ENCODE data around the gene DCX.

The DCX gene

DNA sequence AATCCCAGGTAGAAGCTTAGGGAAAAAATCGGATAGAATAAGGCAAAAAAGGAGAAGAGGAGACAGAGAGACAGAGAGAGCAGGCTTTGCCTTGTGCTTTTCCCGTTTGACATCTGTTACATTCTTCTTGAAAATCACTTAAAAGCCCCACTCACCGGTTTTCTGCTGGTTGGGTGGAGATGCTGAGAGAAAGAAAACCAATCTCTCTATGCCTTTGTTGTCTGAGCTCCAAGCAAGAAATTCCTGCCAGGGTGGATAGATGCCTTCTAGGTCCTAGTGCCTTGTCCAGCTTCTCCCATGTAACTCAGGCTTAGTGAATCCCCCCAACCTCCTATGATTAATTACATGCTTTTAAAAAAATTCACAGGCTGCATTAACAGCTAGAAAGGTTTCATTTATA lies at the start of gene DCX:
TSS of gene DCX (minus strand) at position 210 of the 400 bp plus-strand sequence. CDS start 1,794 bp downstream, outside the sequence.
- DNase-seq: no peak

DNA sequence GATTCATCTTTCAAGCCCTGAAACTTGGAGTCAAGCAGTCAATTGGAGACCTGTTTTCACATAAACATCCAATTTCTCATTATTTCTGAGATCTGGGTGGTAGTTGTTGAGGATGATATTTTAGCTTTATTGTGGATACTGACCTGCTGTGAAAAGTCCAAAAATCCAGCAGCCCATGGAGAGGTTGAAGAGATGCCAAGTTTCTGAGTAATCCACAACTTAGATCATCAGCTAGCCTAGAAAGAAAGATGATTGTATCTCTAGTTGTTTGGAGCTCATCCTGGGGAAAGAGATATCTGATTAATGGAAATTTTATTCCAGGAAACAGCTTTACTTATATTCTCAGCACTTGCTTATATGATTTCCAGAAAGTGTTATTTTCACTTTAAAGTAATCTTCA lies 48.6 kb upstream of the DCX start:
- DNase-seq: no peak

DNA sequence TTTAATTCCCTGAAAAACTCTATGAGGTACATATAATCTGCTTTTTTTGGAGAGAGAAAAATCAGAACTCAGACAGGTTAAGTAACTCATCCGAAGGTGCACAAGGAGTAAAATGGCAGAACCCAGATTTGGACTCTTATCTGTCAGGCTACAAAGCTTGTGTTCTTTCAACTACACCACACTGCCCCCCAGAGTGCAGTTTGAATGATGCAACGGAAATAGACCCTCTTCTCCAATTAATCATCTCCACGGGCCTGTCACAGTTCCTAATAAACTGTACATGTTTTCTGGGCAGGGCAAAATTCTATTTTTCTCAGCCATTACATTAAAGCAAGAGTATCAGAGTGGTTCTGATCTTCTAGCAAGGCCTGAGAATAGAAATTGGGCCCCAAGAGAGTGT lies 35.3 kb upstream of the DCX start:
- DNase-seq: peak; percentile 19

DNA sequence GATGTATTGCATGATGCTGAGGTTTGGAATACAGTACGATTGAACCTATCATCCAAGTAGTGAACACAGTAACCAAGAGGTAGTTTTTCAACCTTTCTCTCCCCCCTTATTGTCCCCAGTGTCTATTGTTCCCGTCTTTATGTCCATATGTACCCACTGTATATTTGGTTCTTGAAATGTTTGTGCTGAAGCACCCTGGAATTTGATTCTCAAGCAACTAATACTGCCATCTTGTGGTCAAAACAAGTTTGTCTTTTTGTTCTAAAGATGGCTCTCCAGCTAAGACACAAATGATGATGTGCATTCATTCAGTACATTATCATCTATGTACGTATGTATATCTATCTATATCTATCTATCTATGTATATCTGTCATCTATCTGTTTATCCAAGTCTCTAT lies 33.5 kb upstream of the DCX start:
- DNase-seq: peak; percentile 64

DNA sequence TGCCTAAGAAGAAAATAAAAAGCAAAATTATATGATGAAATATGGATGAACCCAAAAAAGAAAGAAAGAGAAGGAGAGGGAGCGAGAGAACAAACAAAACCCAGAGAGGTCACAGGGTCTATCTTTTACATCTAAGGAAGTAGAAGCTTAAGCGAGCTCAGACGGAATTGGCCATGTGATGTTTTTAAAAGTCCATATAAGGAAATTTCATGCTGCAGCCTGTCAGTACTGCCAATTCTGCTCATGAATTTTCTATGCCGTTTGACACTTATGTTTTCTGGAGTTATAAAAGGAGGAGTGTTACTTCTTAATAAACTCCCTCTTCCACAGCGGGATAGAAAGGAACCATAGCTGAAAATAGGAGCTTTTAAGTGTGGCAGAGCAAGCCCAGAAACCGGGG lies 32.9 kb upstream of the DCX start:
- no peak for DNase-seq

DNA sequence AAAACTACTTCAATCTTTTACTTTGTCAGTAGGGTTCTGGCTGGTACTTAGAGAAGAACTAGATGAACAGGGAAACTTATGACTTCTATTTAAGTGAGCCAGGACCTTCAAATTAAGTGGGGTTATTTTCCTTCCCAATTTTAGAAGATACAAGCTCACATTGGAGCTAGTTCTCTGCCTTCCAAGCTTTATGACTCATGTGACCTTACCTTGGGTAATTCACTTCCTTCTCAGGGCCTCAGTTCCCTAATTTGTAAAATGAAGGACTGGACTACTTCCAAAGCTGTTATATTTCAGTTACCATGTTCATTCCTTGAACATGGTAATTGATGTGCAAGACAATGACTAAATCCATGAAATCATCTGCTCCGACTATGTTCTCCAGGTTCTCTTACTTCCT lies 32.0 kb upstream of the DCX start:
- DNase-seq: no peak

DNA sequence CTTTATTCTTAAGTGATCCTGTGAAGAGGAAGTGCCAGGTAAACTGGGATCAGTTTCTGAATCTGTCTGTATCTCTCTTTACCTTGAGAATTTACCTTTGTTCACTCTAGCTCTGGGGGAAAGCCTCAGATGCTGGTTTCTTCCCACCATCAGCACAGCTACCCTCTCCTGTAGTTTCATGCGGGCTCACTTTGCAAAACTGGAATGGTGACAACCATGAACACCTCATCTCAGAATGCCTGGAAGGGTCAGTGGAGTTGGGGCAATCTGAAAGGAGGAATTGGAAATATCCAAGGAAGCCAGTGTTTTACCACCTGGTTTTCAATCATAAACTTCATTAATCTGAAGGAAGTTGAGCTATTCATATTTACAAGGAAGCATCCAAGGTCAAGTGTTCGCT lies 30.8 kb upstream of the DCX start:
- DNase-seq: no peak

DNA sequence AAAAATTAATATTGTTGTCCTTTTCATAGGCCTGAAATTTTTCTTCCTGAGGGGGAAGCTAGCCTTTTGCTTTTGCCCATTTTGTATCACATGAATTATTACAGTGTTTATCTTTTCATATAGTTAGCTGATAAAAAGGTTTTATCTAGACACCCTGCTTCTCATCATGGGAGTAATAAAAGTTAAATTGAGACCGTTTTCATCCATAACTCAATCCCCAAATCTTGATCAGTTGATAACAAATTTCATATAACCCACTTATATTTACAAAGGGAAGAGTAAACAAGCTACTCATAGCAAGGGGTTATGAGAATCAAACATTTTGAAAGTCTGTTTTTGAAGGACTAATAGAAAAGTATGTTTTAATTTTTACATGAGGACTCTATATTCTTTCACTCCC lies 23.5 kb upstream of the DCX start:
- DNase-seq: no peak

DNA sequence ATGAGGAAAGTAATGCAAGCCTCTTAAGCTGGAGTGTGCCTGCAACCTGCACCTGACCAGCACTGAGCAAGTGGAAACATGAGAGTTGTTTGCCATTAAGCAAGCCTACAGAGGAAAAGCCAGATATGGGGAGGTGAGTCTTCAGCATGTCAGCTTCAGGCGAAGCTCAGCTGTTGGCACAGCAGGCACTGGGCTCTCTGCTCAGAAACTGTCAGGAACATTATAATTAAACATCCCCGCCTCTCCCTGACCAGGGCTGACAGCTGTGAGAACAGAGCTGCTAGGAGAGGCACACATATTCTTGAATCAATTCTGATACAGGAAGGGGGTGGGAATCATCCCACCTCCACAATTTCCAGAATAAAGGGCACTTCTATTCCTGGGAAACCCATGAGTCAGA lies 19.0 kb upstream of the DCX start:
- DNase-seq: no peak

DNA sequence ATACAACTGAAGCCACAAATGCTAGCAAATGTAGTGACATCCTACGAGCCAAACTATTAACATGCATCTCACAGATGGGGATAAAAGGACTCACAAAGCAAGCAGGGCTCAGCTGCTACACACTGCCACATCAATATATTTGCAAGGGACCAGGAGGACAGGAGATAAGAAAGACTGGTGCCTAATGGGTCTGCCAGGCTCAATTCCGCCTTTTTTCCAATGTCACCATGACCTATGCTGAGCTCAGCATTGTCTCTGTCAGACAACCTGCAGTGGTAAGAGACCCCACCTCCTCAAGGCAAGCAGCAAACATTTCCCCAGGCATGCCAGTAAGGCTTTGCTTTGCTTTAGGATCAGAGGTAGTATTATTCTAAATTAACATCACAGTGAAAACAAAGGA lies 435 bp downstream of the DCX start:
- DNase-seq: no peak

DNA sequence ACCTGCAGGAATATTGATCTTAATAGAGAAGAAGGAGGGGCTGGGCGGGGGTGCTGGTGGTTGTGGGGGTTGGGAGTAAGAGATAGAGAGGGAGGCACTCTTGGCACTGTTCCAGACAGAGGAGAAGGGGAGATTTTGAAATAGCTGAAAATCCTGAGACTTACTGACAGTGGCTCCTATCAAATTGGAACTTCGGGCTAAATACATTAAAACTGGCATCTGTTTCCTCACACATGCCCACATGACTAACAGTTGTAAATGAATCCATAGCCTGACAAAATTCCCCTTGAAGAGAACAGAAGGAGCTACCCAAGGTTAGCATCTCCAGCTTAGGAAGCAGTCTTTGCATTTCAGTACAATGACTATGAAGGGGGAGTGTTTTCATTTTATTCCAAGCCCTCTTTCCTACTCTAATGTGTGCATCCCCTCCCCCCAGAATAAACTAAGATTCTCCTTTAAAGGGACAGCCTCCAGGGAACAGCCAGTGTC lies 1.4 kb downstream of the DCX start:
- DNase-seq: no peak

DNA sequence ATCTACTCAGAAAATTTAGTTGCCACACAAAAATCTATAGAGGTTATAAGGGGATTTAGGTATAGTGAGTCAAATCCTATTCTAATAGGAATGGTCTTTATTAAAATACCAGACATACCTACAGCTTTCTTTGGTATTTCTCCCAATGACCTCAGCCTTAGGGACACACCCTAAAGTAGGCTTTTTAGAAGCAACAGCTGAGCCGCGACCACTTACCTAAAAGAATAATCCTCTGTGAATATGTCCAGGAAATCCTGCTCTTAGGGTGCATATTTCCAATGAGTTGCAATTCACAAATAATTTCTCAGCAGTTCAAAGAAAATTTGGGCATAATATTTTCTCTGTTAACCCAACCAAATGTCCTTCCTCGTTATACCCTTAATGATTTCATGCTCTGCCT lies 2.7 kb downstream of the DCX start:
- no peak for DNase-seq

DNA sequence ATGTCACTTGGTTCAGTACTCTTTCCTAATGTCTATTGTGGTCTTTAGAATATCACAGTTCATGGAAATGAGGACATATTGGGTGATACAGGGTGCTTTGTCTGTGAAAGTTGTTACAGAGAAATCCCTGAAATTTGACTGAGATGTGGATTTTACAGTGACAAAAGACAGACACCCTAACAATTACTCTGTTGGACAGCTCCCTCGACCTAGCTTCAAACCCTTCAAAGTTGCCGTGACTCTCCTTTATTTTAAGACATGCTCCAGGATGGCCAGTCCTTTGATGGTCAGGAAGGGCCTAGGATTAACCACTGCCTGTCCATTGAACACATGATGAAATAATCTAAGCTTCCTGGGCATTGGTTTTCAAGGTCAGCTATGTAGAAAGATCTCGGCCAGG lies 4.0 kb downstream of the DCX start:
- no peak for DNase-seq

DNA sequence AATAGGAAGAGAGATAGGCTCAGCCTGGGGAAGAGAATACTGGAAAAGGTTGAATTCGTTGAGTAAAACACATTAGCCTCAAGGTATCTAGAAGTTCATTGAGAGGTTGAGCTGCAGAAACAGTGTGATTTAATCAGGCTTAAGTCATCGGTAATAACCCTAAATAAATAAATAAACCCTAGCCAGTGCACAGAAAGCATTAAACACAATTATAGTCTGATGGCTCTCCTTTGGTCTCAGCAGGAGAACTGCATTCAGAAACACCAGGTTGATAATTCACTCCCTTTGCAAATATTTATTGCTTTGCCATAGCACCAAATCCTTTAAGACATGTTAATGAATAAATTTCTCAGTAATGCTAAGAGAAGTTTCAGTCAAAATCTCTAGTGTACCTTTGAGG lies 9.6 kb downstream of the DCX start:
- peak; percentile 12 for DNase-seq

DNA sequence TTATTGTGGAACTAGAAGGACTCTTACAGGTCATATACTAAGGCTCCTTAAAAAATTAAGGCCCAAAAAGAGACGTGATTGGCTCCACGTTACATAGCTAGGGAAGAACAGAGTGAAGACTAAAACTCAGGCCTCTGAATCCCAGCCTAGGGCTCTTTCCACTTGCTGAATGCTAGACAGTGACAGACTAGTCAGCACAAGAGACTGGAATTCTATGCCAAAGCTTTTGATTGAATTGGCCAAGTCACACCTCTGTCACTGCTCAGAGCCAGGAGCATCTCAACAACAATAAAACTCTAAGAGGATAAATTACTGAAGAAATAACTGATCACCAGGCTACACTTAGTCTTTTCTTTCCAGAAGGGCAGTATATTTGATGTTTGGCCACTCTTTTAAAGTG lies 16.8 kb downstream of the DCX start:
- DNase-seq: no peak

DNA sequence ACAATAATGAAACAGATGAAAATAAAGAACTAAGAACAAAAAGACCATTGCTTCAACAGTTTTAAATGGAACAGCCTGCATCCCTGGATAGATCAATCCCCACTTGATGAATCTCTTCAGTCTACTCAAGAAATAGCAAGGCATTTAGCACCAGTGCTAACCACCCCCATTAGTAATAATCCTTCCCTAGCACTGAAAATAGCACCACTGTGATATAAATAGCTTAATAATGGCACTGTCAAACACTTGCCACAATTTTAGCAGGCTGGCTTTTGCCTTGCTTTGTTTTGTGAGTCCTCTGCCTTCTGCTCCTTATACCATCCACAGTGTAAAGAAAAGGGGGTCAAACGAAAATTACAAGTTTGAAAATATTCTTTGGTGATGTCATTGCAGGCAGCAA lies 17.4 kb downstream of the DCX start:
- DNase-seq: no peak

DNA sequence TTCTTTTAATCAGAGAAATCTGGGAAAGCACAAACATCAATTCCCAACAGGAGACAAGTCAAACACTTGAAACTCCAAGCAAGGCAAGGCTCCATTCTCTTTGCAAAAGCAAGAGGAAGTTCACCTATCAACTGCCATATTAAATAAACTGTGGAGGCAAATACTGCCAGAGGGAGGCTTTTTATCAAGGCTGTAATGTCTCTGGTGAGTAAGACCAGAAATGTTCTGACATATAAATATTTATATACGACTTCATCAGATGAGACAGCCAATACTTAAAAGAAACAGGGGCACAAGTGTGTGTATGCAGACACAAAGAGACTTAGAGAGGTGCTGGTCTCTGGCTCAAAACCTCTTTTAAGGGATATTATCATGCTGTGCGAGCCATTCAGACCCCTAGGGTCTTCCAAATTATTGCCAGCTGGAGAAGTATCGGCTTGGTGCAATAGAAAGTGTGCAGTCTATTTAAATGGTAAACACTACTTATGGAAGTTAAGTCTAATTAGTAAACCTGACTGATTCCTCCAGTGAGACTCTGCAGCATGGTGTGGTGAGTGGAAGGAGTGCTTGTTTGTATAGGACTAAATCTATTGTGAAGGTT lies 24.4 kb downstream of the DCX start:
- DNase-seq: peak; percentile 3

DNA sequence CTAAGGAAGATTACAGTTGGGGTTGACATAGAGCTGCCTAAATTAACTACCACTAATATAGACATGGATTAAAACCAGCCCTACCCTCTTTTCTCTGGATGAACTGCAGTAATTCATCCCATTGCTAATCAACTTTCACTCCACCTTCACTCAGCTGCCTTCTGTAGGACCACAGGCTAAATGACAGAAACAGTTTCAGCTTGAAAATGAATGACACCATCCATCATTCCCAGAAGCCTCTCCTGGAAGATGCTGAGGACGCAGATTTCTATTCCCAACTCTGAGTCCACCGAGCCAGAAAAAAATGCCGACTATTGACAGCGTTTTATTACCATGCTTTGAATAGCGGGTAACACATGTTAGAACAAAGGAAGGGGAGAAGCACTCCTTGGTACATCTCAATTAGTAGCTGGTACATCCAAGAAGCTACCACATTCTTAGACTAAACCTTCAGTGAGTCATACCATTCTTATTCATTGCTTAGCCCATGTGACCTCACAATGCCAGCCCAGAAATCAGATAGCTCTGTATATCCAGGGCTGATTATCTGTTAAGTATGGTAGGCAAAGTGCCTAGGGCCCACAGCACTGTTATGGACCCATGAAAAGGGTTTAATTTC lies 25.3 kb downstream of the DCX start:
- DNase-seq: no peak

DNA sequence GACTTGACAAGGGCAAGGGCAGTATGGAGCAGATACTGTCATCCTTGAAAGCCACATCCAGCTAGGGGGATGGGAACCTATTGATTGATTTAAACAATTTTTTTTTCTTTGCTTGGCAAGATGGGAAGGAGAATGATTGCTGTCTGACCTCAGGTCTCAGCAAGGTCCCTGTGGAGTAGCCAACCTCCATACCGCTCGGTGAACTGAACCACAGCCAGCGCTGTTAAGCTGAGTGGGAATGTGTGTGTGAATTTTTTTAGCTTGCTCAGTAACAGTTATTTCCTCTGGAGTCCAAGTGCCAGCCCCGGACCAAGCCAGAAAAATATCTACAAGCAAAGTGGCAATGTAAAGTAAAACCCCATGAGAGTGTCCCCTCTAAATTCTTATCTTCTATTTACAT lies 25.9 kb downstream of the DCX start:
- DNase-seq: no peak

DNA sequence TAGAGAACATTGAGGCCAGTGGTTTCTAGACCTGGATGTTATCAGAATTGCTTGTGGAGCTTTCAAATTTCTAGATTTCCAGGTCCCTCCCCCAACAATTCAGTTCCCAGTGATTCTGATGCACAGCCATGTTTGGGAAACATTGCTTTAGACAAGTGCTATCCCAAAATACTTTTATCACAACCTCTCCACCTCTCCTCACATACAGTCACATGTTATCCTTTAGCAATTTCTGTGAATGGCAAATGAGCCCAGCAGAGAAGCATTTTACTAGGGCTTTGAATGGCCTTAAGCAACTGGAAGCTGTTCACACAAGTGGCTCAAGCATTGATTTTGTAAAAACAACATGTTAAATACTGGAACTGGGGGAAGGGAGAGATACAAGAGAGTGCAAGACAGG lies 29.7 kb downstream of the DCX start:
- no peak for DNase-seq

DNA sequence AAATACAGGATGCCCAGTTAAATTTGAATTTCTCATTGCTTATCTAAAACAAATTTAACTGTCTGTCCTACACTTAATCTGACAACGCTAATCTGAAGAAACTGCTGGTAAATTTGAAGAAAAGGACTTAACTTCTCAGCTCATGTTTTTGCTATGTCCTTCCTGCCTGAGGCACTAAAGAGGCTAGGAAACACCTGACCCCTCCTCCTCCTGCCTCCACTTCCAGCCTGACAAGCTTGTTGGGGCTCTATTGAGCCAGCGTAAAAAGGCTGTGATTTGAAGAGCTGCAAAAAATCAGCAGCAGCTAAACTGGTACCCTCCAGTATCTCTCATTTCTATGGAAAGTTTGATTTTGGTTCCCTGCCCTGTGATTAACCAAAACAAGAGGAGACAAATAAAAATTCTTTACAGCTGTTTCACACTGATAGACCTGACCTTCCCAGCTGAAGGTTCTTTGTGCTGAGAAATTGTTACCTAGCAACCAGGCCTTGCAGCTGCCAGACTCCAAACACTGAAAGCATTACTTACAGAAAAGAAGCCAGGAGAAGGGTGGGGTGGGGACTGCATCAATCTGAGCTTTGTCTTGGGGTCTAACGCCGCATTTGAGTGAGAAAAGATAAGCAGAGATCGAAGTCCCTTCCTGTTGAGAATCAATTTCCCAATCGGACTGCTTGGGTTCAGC lies 35.0 kb downstream of the DCX start:
- peak; percentile 61 for DNase-seq

DNA sequence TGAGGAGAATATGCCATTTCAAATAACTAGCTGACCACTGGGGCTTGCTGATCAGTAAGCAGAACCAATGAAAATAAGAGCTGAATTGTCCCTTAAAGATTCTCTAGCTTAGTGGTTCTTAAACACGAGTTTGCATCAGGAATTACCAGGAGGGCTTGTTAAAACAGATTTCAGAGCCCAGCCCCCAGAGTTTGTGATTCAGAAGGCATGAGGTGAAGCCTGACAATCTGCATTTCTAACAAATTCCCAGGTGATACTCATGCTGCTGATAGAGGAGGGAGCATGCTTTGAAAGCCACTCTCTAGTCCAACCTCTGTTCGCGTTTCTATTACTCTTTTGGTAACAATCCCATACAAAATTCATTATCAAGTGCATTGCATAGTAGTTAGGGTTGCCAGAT lies 35.5 kb downstream of the DCX start:
- no peak for DNase-seq

DNA sequence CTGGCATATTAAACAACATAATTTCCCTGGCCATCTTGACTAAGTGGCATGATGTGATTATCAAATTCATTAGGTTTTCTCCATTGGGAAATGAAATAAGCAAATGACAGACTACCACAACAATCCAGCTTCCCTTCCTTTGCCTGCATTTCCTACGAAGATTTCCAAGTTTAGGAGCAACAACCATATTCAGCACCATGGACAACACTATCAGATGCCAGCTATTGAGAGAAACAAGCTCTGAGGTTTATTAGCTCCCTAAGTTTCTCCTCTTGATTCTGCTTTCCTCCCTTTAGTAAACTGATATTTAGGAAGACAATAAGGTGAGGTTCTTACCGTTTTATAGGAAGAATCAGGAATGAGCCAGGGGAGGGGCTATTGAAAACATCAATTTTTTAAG lies 36.2 kb downstream of the DCX start:
- no peak for DNase-seq

DNA sequence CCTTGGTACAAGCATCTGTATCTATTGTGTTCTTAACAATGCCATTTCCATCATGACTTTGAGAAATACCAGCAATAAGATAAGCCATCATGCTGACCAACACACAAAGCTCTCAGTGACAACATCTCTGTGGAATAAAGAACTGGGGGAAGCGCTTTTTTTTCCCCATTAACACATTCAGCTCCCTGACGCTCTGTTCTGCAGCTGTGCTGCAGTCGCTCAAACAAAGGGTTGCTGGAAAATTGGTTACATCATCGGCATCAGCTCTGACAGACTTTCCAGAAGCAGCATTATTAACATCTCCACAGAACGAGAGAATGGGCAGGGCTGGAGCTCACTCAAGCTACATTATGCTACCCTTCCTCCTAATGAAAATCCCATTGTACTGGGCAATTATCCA lies 39.9 kb downstream of the DCX start:
- peak; percentile 2 for DNase-seq

Measured in NCI-H774 (cell line).